Jurkat, Clone E6-1 (cell line): Measurements from ENCODE around the gene FBXO11.

Experiments used
- DNase-seq: peaks from one replicate; pipeline ENCODE4 v3.0.0-alpha.2; 2011; ENCODE audit warnings: low read depth, low spot score
- H3K4me3 ChIP-seq: 2 replicates; pipeline ENCODE4 v1.5.1; 2011; ENCODE audit warnings: mild to moderate bottlenecking, low read length, control low read depth, moderate library complexity

Gene FBXO11

DNA sequence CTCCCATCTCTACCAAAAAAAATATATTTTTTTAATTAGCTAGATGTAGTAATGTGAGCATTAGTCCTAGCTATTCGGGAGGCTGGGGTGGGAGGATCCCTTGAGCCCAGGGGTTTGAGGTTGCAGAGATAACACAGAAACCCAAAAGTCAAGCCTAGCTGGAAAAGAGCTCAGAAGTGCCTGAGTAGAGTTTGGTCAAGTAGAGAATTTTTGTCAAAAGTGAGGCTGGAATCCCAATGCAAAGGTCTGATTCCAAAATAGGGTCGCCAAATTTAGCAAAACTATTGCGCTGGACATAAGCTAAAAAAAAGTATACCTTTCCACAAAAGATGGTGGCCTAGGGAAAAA lies 138.8 kb downstream of the FBXO11 start:
- H3K4me3 ChIP-seq: no peak overlapping the region
- DNase-seq: no peak

DNA sequence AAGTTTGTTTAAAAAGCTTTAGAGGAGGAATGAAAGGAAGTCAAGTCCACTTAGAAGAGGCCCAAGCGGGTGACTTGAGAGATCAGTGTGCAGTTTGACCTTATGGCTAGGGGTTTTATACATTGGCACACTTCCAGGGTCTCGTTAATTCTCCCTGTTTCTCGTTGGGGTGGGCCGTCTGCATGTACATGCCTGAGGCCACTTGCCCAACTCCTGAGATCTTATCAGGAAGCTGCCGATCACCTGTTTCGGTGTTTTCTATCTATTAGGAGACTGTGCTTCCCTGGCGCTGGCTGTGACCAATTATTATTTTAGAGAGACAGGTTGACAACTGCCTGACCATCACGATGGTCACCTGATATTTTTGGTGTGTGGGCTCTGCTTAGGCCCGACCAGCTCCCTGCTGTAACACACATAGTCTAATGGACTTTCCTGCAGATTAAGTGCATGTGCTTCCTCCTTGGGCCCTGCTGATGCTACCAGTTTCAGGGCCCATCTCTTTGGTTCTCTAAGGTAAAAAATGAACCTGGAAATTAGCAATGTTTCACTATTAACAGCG lies 154.4 kb downstream of the FBXO11 start:
- no peak for DNase-seq
- no peak overlapping the region for H3K4me3 ChIP-seq

DNA sequence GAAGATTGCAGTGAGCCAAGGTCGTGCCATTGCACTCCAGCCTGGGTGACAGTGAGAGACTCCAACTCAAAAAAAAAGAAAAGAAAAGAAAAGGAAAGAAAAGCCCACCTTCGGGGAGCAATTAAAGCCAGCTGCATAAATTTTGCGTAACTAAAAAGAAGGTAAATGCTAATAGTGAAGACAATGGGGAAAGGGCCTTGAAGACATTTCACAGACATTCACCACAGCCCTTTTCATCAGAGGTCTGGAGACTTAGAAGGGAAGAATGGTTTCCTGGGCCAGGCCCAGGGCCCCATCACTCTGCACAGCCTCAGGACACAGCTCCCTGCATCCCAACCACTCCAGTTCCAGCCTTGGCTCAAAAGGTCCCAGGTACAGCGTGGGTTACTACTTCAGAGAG lies 158.4 kb downstream of the FBXO11 start:
- no peak for DNase-seq
- no peak overlapping the region for H3K4me3 ChIP-seq

DNA sequence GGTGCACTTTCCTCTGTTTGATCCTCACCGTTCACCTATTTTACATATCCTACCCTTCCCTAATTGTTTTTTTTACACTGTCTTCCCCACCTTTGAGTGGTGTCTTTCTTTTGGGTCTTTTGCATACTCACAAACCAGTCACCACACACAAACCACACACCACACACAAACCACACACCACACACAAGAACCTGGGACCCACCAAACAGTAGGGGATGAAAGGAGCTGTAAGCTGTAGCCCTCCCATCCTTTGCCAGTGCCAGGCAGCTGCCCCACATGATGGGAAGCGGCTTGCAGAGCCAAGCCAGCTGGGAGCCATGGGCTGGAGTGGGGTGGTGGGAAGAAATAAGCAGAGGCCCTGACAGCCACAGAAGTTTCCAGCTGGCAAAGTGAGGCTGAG lies 162.2 kb downstream of the FBXO11 start:
- H3K4me3 ChIP-seq: no peak overlapping the region
- peak; percentile 24 for DNase-seq

DNA sequence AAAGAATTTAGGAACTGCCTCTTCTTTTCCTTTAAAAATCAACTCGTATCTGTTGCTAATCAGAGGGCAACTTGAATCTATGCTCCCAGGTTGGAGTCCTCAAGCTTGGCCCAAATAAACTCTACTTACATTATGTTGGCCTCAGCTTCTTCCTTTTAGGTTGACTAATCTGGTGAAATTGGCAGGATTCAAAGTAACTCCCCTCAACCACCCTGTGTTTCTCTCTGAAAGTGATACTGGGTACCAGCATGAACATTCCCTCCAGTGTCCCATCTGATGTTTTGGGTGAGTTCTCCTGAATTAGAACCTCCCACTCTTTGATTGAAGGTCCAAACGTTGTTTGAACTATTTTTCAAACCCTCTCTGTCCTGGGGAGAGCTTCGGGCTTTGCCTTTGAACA lies 164.7 kb downstream of the FBXO11 start:
- no peak overlapping the region for H3K4me3 ChIP-seq
- no peak for DNase-seq

DNA sequence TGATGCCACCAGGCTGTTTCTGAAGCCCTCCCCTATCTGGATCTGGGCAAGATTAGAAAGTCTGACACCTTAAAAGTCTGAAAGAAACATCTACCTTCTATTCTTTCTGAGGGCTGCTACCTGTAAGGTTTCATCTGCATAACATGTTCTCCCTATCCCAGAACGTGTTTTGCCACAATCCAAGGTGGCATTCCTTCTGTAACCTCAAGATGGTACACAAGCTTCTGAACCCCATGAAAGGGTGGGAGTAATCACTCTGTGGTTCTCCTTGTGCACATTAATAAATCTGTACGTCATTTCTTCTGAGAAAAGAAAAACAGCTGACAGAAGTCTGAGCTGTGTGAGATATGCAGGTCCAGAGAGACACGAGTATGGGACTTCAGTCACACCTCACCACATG lies 165.2 kb downstream of the FBXO11 start:
- no peak overlapping the region for H3K4me3 ChIP-seq
- DNase-seq: no peak
